22Rv1 (cell line): ENCODE measurements around the gene RUNX2.

Source experiments
- H3K27ac ChIP-seq: fragments of 450-650 bp; 2 replicates; pipeline ENCODE4 v1.5.1; 2017
- ZFX ChIP-seq: fragments of 450-650 bp; IDR thresholded peaks from 2 replicates; pipeline ENCODE4 v1.6.1; 2017; ENCODE audit warnings: antibody characterized with exemption, borderline replicate concordance
- TF ChIP-seq, protein P1 (sequence below): fragments of 450-650 bp; IDR thresholded peaks from 2 replicates; pipeline ENCODE4 v1.5.1; 2017; ENCODE audit warnings: mild to moderate bottlenecking

The RUNX2 gene

DNA sequence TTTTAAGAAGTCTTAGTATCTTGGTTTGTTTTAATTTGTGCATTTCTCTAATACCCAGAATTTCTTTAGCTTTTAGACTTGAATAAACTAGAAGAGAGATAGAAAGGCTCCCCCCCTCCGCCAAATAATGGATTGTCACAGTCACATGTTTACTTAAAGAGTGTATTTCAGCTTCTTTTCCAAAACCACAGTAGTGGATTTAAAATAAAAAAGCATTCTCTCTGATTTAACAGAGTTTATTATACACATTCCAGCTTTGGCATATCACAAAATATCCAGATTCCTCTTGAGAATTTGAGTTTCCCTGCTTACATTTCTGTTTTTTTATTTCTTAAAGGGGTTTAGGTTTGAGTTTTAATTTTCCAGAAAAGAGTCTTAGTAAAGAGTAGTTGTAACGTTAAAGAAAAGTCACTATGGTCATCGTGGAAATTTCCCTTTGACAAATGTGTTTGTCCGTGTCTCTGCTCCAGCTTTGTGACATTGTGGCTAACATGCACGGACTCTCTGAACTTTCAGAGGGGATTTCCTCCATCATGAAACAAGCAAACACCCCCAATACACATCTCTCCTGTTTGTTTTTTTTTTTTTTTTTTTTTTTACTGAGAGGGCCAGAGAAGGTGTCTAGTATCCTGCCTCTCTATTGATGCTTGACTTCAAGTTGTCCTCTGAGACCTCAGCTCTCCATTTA is 163.1 kb downstream of the RUNX2 start:
- H3K27ac ChIP-seq = no peak overlapping the region

DNA sequence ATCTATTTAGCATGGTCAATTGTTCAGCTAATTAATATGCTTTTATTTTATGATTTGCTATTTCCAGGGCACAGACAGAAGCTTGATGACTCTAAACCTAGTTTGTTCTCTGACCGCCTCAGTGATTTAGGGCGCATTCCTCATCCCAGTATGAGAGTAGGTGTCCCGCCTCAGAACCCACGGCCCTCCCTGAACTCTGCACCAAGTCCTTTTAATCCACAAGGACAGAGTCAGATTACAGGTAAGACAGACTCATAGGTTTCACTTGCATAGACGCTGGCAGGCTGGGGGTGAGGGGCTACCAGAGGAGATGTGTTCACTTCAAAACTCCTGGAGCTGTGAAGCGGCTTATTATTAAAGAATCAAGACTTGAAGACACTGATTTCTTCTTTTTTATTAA is 163.7 kb downstream of the RUNX2 start:
- H3K27ac ChIP-seq = no peak overlapping the region

More for the DNA sequence above, 163.1 kb downstream of the RUNX2 start:
- TF ChIP-seq, protein P1, sequence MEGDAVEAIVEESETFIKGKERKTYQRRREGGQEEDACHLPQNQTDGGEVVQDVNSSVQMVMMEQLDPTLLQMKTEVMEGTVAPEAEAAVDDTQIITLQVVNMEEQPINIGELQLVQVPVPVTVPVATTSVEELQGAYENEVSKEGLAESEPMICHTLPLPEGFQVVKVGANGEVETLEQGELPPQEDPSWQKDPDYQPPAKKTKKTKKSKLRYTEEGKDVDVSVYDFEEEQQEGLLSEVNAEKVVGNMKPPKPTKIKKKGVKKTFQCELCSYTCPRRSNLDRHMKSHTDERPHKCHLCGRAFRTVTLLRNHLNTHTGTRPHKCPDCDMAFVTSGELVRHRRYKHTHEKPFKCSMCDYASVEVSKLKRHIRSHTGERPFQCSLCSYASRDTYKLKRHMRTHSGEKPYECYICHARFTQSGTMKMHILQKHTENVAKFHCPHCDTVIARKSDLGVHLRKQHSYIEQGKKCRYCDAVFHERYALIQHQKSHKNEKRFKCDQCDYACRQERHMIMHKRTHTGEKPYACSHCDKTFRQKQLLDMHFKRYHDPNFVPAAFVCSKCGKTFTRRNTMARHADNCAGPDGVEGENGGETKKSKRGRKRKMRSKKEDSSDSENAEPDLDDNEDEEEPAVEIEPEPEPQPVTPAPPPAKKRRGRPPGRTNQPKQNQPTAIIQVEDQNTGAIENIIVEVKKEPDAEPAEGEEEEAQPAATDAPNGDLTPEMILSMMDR = no peak
- TF ChIP-seq ZFX = no peak

DNA sequence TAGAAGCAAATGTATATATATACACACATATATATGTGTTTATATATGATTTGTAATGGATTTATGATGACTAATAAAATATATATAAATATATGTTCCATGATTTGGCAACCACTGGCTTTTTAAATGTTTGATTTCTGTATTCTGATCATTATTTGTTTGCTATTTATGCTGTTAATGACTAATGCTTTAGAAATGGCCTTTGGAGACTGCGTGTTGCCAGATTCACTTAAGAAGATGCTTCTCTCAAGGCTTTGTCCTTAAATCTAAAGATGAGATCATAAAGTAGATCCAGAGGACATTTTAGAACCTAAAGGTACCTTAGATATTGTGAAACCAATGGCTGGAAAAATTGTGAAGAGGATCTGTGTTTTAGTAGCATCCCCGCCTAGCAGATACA is 165.6 kb downstream of the RUNX2 start:
- TF ChIP-seq ZFX = no peak
- TF ChIP-seq, protein P1 = no peak

More for the DNA sequence above, 163.7 kb downstream of the RUNX2 start:
- no peak for TF ChIP-seq ZFX
- TF ChIP-seq, protein P1 = no peak

DNA sequence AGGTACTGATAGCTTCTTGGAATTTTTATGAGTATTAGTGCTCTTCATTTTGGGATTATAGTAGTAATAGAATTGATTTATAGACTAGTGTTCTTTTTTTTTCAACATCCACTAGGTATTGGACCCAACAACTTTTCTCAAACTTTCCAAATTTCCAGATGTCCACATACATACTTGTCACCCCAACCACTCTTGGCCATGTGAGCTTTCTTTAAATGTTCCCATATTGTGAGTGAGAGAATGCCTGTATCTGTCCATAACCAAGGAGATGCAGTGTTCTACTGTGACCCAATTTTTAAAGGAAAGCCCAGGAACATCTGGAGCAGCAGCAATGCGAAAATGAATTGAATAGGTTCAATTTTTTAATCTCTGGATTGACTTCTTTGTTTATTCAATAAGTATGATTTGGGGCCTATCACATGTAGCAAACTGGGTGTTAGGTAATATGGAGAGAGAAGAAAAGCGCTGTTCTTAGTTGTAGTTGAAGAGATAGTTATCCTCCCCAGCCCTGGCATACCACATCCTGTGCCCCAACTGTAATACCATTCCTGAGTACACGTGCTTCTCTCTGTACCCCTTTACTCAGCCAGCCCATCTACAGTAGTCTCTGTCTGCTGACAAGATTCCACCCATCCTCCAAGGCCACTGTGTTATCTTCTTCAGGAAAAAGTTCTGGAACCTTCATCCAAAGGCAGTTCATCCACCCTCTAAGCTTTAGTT is 166.4 kb downstream of the RUNX2 start:
- TF ChIP-seq, protein P1 = no peak
- no peak for TF ChIP-seq ZFX

More for the DNA sequence above, 165.6 kb downstream of the RUNX2 start:
- no peak overlapping the region for H3K27ac ChIP-seq

DNA sequence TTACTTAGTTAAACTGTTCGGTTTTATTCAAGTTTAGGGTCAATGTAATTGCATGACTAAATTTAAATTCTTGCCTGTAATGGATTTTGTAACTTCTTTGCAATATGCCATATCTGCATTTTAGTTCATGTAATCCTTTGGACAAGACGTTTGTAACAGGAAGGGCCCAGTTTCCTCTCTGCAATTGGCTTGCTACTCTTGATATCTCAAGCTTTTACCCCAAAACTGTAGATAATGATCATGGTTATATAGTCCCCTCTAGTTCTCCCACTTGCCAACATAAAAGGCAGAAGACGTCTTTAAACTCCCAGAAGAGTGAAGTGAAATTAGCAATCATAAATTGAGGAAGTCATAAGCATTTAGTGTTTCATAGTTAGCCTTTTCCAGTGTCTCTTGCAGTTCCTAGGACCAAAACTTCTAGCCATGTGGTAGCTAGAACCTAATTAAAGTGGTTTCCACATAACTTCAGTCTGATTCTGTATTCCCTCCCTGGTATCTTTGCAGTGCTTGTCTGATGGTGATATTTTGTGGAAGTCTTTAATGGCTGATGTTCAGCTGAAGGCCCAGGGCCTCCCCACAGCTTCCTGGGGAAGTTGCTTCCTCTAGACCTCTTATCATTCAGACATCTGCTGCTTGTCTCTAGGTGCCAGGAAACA is 167.4 kb downstream of the RUNX2 start:
- no peak for TF ChIP-seq ZFX
- TF ChIP-seq, protein P1 = no peak
- H3K27ac ChIP-seq = no peak overlapping the region

More for the DNA sequence above, 166.4 kb downstream of the RUNX2 start:
- H3K27ac ChIP-seq = no peak overlapping the region

DNA sequence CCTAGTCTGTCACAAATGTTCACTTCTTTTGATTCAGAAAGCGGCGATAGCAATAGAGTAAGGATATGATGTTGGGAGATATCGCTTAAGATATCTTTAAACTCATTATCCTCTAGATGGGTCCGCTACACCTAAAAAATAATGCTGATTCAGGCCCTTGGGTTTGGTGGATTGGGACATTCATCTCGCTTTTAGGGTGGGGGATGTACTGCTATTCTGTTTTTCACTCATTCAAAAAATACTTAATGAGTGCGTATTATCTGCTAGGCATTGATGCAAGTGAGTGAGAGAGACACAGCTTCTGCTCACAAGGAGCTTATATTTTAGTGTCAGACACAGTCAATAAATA is 167.9 kb downstream of the RUNX2 start:
- TF ChIP-seq, protein P1 = no peak
- H3K27ac ChIP-seq = no peak overlapping the region

DNA sequence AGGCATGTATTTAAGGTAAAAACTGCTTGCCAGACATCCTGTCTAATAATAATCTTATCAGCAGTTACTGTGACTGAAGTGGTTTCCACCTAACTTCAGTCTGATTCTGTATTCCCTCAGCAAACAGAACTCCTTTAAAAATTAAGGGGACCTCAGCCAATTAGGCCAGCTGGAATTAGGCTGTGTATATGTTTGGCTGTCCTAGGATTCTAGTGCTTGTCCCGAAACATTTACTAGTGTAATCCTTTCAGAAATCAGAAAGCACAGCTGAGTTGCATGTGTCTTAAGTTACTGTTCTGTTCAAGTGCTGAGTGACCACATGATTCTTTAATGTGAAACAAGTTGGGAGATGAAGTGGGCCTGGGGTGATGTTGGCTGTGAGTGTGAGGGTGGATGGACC is 170.5 kb downstream of the RUNX2 start:
- no peak for TF ChIP-seq ZFX
- TF ChIP-seq, protein P1 = no peak
- H3K27ac ChIP-seq = no peak overlapping the region
